Smooth muscle cell (in vitro differentiated cells): Measurements from ENCODE around the gene RUFY1. TPM values are rescaled to one million over a fixed set of nuclear protein-coding genes. Genes with fewer than 3 reads are reported as not detected.
"Not testable (repeated sequence)": the region's sequence is repeated elsewhere in the genome, so short reads cannot be mapped to it uniquely, and the experiment has no call there.

ENCODE experiments used
- DNase-seq: peaks from one replicate; lab custom pipeline; 2025; ENCODE audit not compliant: unreplicated experiment; lab: John Stamatoyannopoulos, UW
- H2AFZ ChIP-seq: fragments of 200-600 bp; sonication (generic); 2 replicates; pipeline ENCODE4 v1.6.0; 2016; ENCODE audit warnings: antibody characterized with exemption, low read depth, mild to moderate bottlenecking
- H3F3A ChIP-seq: fragments of 200-600 bp; sonication (generic); 2 replicates; pipeline ENCODE4 v1.6.0; 2017; ENCODE audit warnings: antibody characterized with exemption, low read depth
- H3K27ac ChIP-seq: fragments of 200-600 bp; sonication (generic); 2 replicates; pipeline ENCODE4 v1.5.1; 2016; ENCODE audit warnings: low read depth, mild to moderate bottlenecking
- H3K27me3 ChIP-seq: fragments of 200-600 bp; sonication (generic); 2 replicates; pipeline ENCODE4 v1.6.1; 2016; ENCODE audit warnings: low read depth, mild to moderate bottlenecking
- H3K36me3 ChIP-seq: fragments of 200-600 bp; sonication (generic); 2 replicates; pipeline ENCODE4 v1.5.1; 2016; ENCODE audit warnings: low read depth
- H3K4me1 ChIP-seq: fragments of 200-600 bp; sonication (generic); 2 replicates; pipeline ENCODE4 v1.5.1; 2016; ENCODE audit warnings: low read depth
- H3K4me2 ChIP-seq: fragments of 200-600 bp; sonication (generic); 2 replicates; pipeline ENCODE4 v1.6.0; 2016; ENCODE audit warnings: mild to moderate bottlenecking
- H3K4me3 ChIP-seq: fragments of 200-600 bp; sonication (generic); 2 replicates; pipeline ENCODE4 v1.5.1; 2016; ENCODE audit warnings: mild to moderate bottlenecking
- H3K79me2 ChIP-seq: fragments of 200-600 bp; sonication (generic); 2 replicates; pipeline ENCODE4 v1.6.0; 2016; ENCODE audit warnings: low read depth, mild to moderate bottlenecking
- H3K9ac ChIP-seq: fragments of 200-600 bp; sonication (generic); 2 replicates; pipeline ENCODE4 v1.6.0; 2016; ENCODE audit warnings: low read depth
- H3K9me3 ChIP-seq: fragments of 200-600 bp; sonication (generic); replicated peaks from 2 replicates; pipeline ENCODE4 v1.5.1; 2016; ENCODE audit warnings: low read depth
- H4K20me1 ChIP-seq: fragments of 200-600 bp; sonication (generic); 2 replicates; pipeline ENCODE4 v1.6.0; 2016; ENCODE audit warnings: low read depth
- WGBS: methylation state at CpG from one replicate; pipeline ENCODE4 v1.1.7; 2016; ENCODE audit warnings: low lambda C conversion rate; 5-methylcytosine and 5-hydroxymethylcytosine counted together
- polyA plus RNA-seq: library from polyadenylated mRNA; unstranded; fragments of >200 nt; fragmentation: Nextera tagmentation; extraction: Ambion mirVana; gene quantifications from 2 replicates; pipeline ENCODE4 v1.2.1, GENCODE V29; 2016
- total RNA-seq: library from RNA; depleted of rRNA; stranded (reverse); fragments of >200 nt; gene quantifications from 2 replicates; pipeline ENCODE4 v1.2.3, GENCODE V29; 2014
- TF ChIP-seq, protein P1 (sequence below): fragments of 200-600 bp; sonication (generic); IDR thresholded peaks from 2 replicates; pipeline ENCODE4 v1.5.1; 2017; ENCODE audit warnings: borderline replicate concordance, mild to moderate bottlenecking, antibody characterized with exemption; ENCODE audit not compliant: insufficient read depth, poor library complexity, severe bottlenecking

RUFY1 gene
- total and polyA plus RNA-seq, 2 experiments from 2014 or later = 23.8 to 26.4 TPM

DNA sequence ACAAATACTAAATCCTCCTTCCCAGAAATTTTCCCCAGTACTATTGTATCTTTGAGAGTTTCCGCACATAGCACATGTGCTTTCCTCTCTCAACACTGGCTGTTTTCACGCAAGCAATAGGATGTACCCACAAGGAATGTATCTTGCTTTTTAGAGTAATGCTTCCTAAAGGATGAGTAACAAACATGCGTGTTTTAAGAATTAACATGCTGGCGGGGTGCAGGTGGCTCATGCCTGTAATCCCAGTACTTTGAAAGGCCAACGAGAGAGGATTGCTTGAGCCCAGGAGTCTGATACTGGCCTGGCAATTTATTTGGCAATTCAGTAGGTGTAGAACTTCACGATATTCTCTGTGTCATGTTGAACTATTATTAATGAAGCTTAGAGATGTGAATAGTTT is 4.6 kb downstream of the RUFY1 start:
- no peak overlapping the region for H2AFZ ChIP-seq
- H3K79me2 ChIP-seq = peaks cover 61% of the 10 kb centered on the region
- WGBS = 83% methylated on average over 6 of the region's 6 CpGs
- peak overlapping the region; percentile 88 for H3K27ac ChIP-seq
- H3K9me3 ChIP-seq = no peaks in the 10 kb centered on the region
- TF ChIP-seq, protein P1, sequence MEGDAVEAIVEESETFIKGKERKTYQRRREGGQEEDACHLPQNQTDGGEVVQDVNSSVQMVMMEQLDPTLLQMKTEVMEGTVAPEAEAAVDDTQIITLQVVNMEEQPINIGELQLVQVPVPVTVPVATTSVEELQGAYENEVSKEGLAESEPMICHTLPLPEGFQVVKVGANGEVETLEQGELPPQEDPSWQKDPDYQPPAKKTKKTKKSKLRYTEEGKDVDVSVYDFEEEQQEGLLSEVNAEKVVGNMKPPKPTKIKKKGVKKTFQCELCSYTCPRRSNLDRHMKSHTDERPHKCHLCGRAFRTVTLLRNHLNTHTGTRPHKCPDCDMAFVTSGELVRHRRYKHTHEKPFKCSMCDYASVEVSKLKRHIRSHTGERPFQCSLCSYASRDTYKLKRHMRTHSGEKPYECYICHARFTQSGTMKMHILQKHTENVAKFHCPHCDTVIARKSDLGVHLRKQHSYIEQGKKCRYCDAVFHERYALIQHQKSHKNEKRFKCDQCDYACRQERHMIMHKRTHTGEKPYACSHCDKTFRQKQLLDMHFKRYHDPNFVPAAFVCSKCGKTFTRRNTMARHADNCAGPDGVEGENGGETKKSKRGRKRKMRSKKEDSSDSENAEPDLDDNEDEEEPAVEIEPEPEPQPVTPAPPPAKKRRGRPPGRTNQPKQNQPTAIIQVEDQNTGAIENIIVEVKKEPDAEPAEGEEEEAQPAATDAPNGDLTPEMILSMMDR = no peak
- H3F3A ChIP-seq = peaks cover 27% of the 10 kb centered on the region
- DNase-seq = no peak
- H4K20me1 ChIP-seq = no peaks in the 10 kb centered on the region
- H3K27me3 ChIP-seq = no peaks in the 10 kb centered on the region
- no peak overlapping the region for H3K9ac ChIP-seq
- no peak overlapping the region for H3K4me2 ChIP-seq
- peaks cover 16% of the 10 kb centered on the region for H3K4me1 ChIP-seq
- no peak overlapping the region for H3K4me3 ChIP-seq
- H3K36me3 ChIP-seq = no peaks in the 10 kb centered on the region

- Histone ChIP-seq H3K79me2 (peaks cover 57% of the 10 kb centered on the region), H3F3A (peaks cover 24% of the 10 kb centered on the region), H3K4me2 (peak overlapping the region; percentile 95), H3K4me3 (peak overlapping the region; percentile 73), H3K27ac (peak overlapping the region; percentile 83)
- not testable (repeated sequence) for H3K9ac ChIP-seq, H3K36me3 ChIP-seq, H2AFZ ChIP-seq, H3K4me1 ChIP-seq, H3K9me3 ChIP-seq, H4K20me1 ChIP-seq, H3K27me3 ChIP-seq, DNase-seq
- WGBS = 70% methylated on average over 15 of the region's 15 CpGs
Measured at GRCh38 chr5:179558261-179558799, 8.0 kb downstream of the RUFY1 start.

GRCh38 chr5:179558932-179559283 is 8.6 kb downstream of the RUFY1 start:
- Histone ChIP-seq H3K27ac (peak overlapping the region; percentile 83), H3K4me1 (peaks cover 5% of the 10 kb centered on the region), H4K20me1 (no peaks in the 10 kb centered on the region), H3K36me3 (peaks cover 6% of the 10 kb centered on the region), H3K4me3 (peak overlapping the region; percentile 73), H3K9me3 (no peaks in the 10 kb centered on the region), H3K9ac (peak overlapping the region; percentile 66), H3K79me2 (peaks cover 57% of the 10 kb centered on the region), H2AFZ (peak overlapping the region; percentile 91), H3K4me2 (peak overlapping the region; percentile 95), H3K27me3 (no peaks in the 10 kb centered on the region), H3F3A (peaks cover 19% of the 10 kb centered on the region)
- WGBS = 7% methylated on average over 14 of the region's 14 CpGs
- TF ChIP-seq, protein P1 = no peak
- DNase-seq = no peak

DNA sequence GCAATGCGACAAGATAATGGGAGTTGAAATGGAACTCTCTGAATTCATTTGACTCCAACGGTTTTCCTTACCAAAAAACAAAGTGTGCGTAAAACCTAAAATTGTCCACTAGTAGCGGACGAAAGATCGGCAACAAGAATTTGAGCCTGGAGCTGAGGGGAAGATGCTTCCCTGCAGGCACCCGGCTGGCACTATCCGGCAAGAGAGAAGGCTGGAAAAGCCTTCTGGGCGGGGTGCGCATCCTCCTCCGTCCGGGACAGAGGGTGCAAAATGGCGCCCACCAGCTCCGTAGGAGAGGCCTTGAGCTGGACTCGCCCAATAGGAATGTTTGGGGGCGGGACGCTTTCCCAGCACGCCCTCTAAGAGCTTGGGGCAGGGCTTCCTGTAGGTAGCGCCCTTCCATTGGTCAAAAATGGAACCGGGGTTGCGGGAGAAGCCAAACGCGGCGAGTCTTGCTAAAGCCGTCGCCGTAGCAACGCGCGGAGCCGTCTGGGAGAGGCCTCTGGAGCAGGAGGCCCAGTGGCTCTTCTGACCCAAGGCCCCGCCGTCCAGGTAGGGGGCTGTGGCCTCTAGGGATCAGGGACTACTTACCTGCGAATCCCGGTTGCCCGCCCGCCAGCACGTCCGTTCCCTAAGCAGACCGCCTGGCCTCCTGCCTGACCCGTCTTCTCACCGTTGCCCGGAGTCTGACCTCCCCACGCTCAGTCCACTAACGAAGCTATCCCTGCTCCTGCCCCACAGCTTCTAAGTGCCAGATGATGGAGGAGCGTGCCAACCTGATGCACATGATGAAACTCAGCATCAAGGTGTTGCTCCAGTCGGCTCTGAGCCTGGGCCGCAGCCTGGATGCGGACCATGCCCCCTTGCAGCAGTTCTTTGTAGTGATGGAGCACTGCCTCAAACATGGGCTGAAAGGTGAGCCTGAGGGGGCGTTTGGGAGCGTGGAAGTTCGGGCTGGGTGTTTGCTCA is 9.2 kb downstream of the RUFY1 start:
- peaks cover 57% of the 10 kb centered on the region for H3K79me2 ChIP-seq
- TF ChIP-seq, protein P1 = no peak

More for the DNA sequence above, 9.2 kb downstream of the RUFY1 start:
- Histone ChIP-seq H3F3A (peaks cover 14% of the 10 kb centered on the region), H3K27ac (peak overlapping the region; percentile 83), H3K4me3 (peak overlapping the region; percentile 73), H3K4me2 (peak overlapping the region; percentile 95), H3K4me1 (peaks cover 5% of the 10 kb centered on the region), H3K9me3 (no peaks in the 10 kb centered on the region), H3K9ac (peak overlapping the region; percentile 76), H2AFZ (peak overlapping the region; percentile 91), H4K20me1 (no peaks in the 10 kb centered on the region), H3K36me3 (peaks cover 6% of the 10 kb centered on the region), H3K27me3 (no peaks in the 10 kb centered on the region)
- 12% methylated on average over 51 of the region's 52 CpGs for WGBS
- peak; percentile 77 for DNase-seq
